ENCODE measurements around the gene ITGB2. TPM values are rescaled to one million over a fixed set of nuclear protein-coding genes. Genes with fewer than 3 reads are reported as not detected.
"Not testable (repeated sequence)": the region's sequence is repeated elsewhere in the genome, so short reads cannot be mapped to it uniquely, and the experiment has no call there.

The ITGB2 gene
- total and polyA plus RNA-seq, 9 donors, result 8.0 to 18.0 (median 13.4) TPM

DNA sequence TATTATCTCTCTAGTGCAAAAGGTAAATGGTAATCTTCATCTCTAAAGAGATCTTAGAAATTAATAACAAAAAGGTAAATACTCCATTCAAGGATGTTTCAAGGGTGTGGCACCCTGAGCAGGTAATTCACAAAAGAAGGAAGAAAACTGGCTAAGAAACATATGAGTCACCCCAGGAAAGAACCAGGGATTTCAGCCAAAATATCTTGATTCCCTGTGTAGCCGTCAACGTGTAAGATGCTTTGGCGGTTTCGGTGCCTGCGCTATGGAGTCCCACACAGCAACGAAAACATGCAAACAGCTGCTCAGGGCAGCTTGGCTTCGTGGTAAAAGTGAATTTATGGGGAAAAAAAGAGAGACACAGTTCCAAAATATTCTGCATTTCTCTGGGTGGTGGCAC, 3.7 kb downstream of the ITGB2 start:
- Histone ChIP-seq H3K4me1 (ENCODE audit: control insufficient read depth, insufficient read depth, low read length) (peaks cover 37% of the 10 kb centered on the region), H3K27me3 (ENCODE audit: control insufficient read depth, insufficient read depth, low read length) (peaks cover 34% of the 10 kb centered on the region), H3K27ac (ENCODE audit: low read length) (no peak overlapping the region), H3K9me3 (replicated peaks; ENCODE audit: control insufficient read depth, low read depth, low read length) (no peaks in the 10 kb centered on the region), H3K4me3 (ENCODE audit: low read length) (no peak overlapping the region), H3K36me3 (ENCODE audit: control insufficient read depth, insufficient read depth, low read length) (no peaks in the 10 kb centered on the region)
- WGBS (ENCODE audit: insufficient coverage), result 50% methylated on average over 2 of the region's 7 CpGs
- no peak for DNase-seq

DNA sequence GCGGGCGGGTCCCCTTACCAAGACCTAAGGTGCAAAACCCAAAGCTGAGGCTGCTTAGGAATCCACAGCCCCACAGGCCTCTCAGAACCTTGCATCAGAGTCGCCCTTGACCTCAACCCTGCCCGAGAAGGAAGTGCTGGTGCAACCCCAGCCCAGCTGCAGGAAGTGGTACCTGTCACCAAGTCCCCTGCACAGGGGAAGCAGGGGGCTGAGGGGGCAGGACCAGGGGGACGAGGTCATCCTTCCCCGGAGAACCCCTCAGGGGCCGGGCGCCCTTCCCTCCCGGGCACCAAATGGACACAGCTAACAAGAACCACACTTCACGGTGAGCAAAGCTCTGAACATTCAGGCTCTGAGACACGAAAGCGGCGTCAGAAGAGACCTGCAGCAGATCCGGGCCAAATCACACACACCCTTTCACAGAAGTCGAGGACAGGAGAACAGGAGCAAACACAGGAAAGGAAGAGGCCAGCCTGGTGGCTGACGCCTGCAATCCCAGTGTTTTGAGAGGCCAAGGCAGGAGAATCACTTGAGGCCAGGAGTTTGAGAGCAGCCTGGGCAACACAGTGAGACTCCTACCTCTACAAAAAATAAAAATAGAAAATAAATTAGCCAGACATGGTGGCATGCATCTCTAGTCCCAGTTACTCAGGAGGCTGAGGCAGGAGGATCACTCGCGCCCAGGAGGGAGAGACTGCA, 6.4 kb downstream of the ITGB2 start:
- Histone ChIP-seq H3K4me1 (ENCODE audit: control insufficient read depth, insufficient read depth, low read length) (peaks cover 56% of the 10 kb centered on the region), H3K36me3 (ENCODE audit: control insufficient read depth, insufficient read depth, low read length) (no peaks in the 10 kb centered on the region), H3K9me3 (replicated peaks; ENCODE audit: control insufficient read depth, low read depth, low read length) (no peaks in the 10 kb centered on the region), H3K27ac (ENCODE audit: low read length) (no peak overlapping the region), H3K27me3 (ENCODE audit: control insufficient read depth, insufficient read depth, low read length) (peaks cover 11% of the 10 kb centered on the region), H3K4me3 (ENCODE audit: low read length) (no peak overlapping the region)
- WGBS (ENCODE audit: insufficient coverage), result 79% methylated on average over 13 of the region's 18 CpGs
- DNase-seq, result no peak

DNA sequence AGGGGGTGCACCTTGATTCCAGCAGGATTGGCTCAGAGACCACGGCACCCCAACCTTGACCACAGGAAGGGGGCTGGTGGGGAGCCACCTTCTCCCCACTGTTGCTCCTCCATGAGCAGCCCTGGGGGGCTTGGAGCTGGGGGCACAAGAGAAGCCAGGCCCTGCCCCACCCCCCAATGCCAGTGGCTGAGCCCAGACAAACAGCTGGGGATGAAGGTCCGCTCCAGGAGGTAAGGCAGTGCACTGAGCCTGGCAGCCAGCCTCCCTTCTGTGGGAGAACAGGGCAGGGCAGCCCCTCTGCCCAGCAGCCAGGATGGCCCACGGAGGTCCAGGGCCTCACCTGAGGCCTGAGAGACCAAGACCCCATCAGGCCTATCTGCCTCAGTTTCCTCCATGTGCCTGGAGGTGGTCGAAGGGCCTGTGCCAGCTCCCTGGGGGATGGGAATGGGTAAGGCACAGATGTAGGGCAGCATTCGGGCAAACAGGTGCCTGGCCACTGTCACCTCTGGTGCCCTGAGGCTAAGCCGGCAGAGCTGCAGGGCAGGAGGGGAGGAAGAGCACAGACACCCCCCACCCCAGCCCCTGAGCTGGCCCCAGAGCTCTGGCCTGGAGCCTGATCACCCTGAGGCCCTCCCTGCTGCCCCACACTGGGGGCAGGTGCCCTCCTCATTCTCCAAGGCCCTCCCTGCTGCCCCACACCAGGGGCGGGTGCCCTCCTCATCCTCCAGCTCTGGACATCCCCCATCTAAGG, 7.1 kb downstream of the ITGB2 start:
- Histone ChIP-seq H3K27me3 (ENCODE audit: control insufficient read depth, insufficient read depth, low read length) (peaks cover 9% of the 10 kb centered on the region), H3K4me3 (ENCODE audit: low read length) (no peak overlapping the region), H3K9me3 (replicated peaks; ENCODE audit: control insufficient read depth, low read depth, low read length) (no peaks in the 10 kb centered on the region), H3K36me3 (ENCODE audit: control insufficient read depth, insufficient read depth, low read length) (no peaks in the 10 kb centered on the region), H3K27ac (ENCODE audit: low read length) (no peak overlapping the region), H3K4me1 (ENCODE audit: control insufficient read depth, insufficient read depth, low read length) (peaks cover 50% of the 10 kb centered on the region)
- no peak for DNase-seq
- WGBS (ENCODE audit: insufficient coverage), result 66% methylated on average over 3 of the region's 7 CpGs

DNA sequence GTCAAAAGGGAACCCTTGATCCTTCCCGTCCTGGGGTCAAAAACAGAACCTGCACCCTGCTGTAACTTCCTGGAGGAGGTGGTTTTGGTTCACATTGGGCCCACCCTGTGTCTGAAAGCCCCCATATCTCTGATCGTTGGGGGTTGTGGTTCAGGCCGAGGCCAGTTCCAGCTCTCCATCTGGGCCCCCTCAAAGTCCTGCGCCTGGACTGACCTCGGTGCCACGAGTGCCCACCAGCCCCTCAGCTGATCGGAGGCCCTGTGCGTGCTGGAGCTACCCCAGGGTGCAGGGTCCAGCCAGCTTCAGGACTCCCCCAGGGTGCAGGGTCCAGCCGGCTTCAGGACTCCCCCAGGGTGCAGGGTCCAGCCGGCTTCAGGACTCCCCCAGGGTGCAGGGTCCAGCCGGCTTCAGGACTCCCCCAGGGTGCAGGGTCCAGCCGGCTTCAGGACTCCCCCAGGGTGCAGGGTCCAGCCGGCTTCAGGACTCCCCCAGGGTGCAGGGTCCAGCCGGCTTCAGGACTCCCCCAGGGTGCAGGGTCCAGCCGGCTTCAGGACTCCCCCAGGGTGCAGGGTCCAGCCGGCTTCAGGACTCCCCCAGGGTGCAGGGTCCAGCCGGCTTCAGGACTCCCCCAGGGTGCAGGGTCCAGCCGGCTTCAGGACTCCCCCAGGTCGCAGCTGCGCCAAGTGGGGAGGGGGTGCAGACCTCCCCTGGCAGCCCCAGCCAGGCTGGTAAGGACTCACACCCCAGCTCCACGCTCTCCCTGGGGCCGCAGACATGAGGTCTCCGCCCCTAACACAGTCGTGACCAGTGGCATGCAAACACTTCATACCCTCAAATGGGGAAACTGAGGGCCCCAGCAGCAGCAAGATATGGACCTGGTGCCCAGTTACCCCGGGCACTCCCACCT, 7.9 kb downstream of the ITGB2 start:
- not testable (repeated sequence) for H3K4me3 ChIP-seq (ENCODE audit: low read length); H3K36me3 ChIP-seq (ENCODE audit: control insufficient read depth, insufficient read depth, low read length); DNase-seq; H3K27ac ChIP-seq (ENCODE audit: low read length); H3K9me3 ChIP-seq (replicated peaks; ENCODE audit: control insufficient read depth, low read depth, low read length); H3K27me3 ChIP-seq (ENCODE audit: control insufficient read depth, insufficient read depth, low read length)
- peaks cover 43% of the 10 kb centered on the region for H3K4me1 ChIP-seq (ENCODE audit: control insufficient read depth, insufficient read depth, low read length)
- 87% methylated on average over 12 of the region's 25 CpGs for WGBS (ENCODE audit: insufficient coverage)

DNA sequence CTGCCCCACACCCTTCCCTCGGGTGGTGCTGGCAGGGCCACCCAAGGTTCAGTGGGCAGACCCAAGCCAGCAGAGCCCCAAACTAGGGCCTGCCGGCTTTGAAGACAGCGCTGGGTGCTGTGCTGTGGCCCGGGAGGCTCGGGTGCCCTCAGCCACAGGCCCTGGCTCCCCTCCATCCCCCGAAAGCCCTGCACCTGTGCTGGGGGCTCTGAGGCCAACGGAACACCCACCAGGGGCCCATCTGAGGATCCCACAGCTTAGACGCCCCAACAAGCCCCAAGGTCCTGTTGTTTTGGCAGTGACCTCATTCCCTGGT, 8.6 kb downstream of the ITGB2 start:
- WGBS (ENCODE audit: insufficient coverage), result 85% methylated on average over 7 of the region's 8 CpGs
- H3K27ac ChIP-seq (ENCODE audit: low read length), result no peak overlapping the region
- peaks cover 8% of the 10 kb centered on the region for H3K27me3 ChIP-seq (ENCODE audit: control insufficient read depth, insufficient read depth, low read length)
- no peak for DNase-seq
- H3K9me3 ChIP-seq (replicated peaks; ENCODE audit: control insufficient read depth, low read depth, low read length), result no peaks in the 10 kb centered on the region
- H3K36me3 ChIP-seq (ENCODE audit: control insufficient read depth, insufficient read depth, low read length), result no peaks in the 10 kb centered on the region
- H3K4me1 ChIP-seq (ENCODE audit: control insufficient read depth, insufficient read depth, low read length), result peaks cover 40% of the 10 kb centered on the region
- no peak overlapping the region for H3K4me3 ChIP-seq (ENCODE audit: low read length)

DNA sequence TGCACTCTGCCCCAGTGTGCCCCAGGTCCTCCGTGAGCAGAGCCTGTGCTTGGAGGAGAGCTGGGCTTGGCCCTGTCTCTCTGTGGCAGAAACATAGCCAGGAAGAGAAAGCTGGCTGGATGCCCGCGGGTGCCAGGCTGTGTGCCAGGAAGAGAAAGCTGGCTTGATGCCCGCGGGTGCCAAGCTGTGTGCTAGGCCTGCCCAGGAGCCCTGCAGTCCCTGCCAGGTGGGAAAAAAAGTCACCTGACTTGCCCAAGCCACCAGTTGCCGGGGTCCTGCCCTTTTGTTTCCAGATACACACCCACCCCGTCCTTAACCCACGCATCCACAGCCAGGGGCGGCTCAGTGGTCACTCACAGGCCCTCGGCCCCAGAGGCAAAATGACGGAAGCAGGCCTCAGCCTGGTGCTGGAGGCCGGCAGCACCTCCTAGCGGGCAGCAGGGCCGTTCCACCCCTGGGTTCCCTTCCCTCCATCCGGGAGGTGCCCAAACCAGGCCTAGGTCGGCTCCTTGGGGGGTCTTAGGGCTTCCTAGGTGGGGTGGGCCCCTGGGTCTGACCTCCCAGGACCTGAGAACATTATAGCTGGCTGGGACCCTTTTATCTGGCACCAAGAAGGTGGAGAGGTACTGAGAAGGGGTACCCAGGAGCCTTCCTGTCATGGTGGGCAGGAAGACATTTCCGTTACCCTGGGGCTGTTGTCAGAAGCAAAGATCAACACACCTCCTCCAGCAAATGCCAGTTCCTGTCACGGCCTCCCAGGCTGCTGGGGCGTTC, 9.1 kb downstream of the ITGB2 start:
- DNase-seq, result peak; percentile 58
- H3K9me3 ChIP-seq (replicated peaks; ENCODE audit: control insufficient read depth, low read depth, low read length), result no peaks in the 10 kb centered on the region
- peak overlapping the region; percentile 42 for H3K27ac ChIP-seq (ENCODE audit: low read length)
- no peaks in the 10 kb centered on the region for H3K36me3 ChIP-seq (ENCODE audit: control insufficient read depth, insufficient read depth, low read length)
- no peak overlapping the region for H3K4me3 ChIP-seq (ENCODE audit: low read length)
- H3K4me1 ChIP-seq (ENCODE audit: control insufficient read depth, insufficient read depth, low read length), result peaks cover 44% of the 10 kb centered on the region
- H3K27me3 ChIP-seq (ENCODE audit: control insufficient read depth, insufficient read depth, low read length), result peaks cover 9% of the 10 kb centered on the region
- 54% methylated on average over 12 of the region's 19 CpGs for WGBS (ENCODE audit: insufficient coverage)

DNA sequence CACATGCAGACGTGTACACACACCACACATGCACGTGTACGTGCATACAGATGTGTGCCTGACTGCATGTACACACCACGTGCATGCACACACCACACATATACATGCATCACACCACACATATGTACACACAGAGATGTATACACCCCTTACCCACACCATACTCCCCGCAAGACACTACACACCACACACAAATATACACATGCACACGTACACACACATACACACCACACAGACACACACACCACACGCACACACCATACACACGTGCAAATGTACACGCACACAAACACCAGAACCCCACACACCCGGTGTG, 9.7 kb downstream of the ITGB2 start:
- peak overlapping the region; percentile 42 for H3K27ac ChIP-seq (ENCODE audit: low read length)
- WGBS (ENCODE audit: insufficient coverage), result 66% methylated on average over 8 of the region's 10 CpGs
- peaks cover 44% of the 10 kb centered on the region for H3K4me1 ChIP-seq (ENCODE audit: control insufficient read depth, insufficient read depth, low read length)
- H3K4me3 ChIP-seq (ENCODE audit: low read length), result no peak overlapping the region
- peaks cover 9% of the 10 kb centered on the region for H3K27me3 ChIP-seq (ENCODE audit: control insufficient read depth, insufficient read depth, low read length)
- DNase-seq, result no peak
- H3K36me3 ChIP-seq (ENCODE audit: control insufficient read depth, insufficient read depth, low read length), result no peaks in the 10 kb centered on the region
- H3K9me3 ChIP-seq (replicated peaks; ENCODE audit: control insufficient read depth, low read depth, low read length), result no peaks in the 10 kb centered on the region

DNA sequence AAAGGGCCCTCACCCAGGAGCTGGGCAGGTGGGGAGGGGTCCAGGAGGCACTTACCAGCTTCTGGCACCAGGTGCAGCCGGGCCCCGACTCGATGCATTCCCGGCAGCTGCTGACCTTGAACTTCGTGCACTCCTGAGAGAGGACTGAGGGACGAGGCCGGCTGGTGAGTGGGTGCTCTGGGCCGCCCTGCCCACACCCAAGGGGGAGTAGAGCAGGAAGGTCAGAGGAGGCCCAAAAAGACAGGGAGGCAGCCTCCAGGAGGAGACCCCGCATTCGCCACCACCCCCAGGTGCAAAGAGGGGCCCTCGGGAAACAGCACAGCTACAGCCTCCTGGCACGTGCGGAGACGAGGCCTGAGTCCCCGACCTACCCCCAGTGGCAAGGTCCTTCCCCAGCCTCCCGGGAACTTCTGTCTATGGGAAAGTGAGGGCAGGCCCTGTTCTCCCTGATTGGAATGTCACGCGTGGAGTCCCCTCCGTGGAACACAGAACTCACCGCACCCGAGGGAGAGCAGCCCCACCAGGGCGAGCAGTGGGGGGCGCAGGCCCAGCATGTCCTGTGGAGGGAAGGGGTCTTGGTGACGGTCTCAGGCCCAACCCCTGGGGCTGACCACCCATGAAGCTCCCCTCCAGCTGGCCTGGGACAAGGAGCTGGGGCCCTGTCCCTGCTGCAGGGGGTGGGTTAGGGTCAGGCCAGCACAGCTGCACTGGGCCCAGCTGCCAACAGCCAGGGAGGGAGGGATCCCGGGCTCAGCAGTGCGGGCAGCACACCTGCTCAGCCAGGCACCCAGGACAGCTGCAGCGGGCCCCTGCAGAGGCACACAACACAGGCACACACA, 10.3 kb downstream of the ITGB2 start:
- WGBS (ENCODE audit: insufficient coverage), result 67% methylated on average over 21 of the region's 27 CpGs
- Histone ChIP-seq H3K4me3 (ENCODE audit: low read length) (no peak overlapping the region), H3K36me3 (ENCODE audit: control insufficient read depth, insufficient read depth, low read length) (no peaks in the 10 kb centered on the region), H3K9me3 (replicated peaks; ENCODE audit: control insufficient read depth, low read depth, low read length) (no peaks in the 10 kb centered on the region), H3K27me3 (ENCODE audit: control insufficient read depth, insufficient read depth, low read length) (peaks cover 9% of the 10 kb centered on the region), H3K4me1 (ENCODE audit: control insufficient read depth, insufficient read depth, low read length) (peaks cover 44% of the 10 kb centered on the region), H3K27ac (ENCODE audit: low read length) (peak overlapping the region; percentile 42)
- DNase-seq, result peak; percentile 72

DNA sequence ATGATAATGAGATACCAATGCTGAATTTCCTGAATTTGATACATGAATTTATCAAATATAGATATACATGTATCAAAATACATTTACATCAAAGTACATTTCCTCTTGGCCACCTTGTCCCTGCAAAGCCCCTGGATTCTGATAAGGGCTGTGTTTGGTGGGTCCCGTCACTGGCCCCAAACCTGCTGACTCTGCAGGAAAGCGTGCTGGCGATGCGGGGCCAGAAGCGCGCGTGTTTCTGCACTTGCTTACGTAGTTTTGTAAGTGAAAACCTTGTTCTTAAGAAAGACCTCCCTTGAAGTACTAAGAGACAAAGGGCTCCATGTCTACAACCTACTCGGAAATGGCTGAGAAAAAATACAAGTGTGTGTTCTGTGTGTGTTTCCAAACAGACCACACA, 11.0 kb downstream of the ITGB2 start:
- Histone ChIP-seq H3K4me3 (ENCODE audit: low read length) (no peak overlapping the region), H3K4me1 (ENCODE audit: control insufficient read depth, insufficient read depth, low read length) (peaks cover 41% of the 10 kb centered on the region), H3K9me3 (replicated peaks; ENCODE audit: control insufficient read depth, low read depth, low read length) (no peaks in the 10 kb centered on the region), H3K36me3 (ENCODE audit: control insufficient read depth, insufficient read depth, low read length) (no peaks in the 10 kb centered on the region), H3K27me3 (ENCODE audit: control insufficient read depth, insufficient read depth, low read length) (peaks cover 9% of the 10 kb centered on the region), H3K27ac (ENCODE audit: low read length) (no peak overlapping the region)
- no CpG with 5 or more reads among the region's 9 CpGs for WGBS (ENCODE audit: insufficient coverage)
- no peak for DNase-seq

Measured in muscle of leg (tissue), 11 donors.